Posterior vena cava (tissue), 2 donors: ENCODE results near the gene MEGF6. TPM values are rescaled to one million over a fixed set of nuclear protein-coding genes. Genes with fewer than 3 reads are reported as not detected.

Experiments used
- DNase-seq: peaks from one replicate; pipeline ENCODE4 v3.0.0-alpha.2; 2020; ENCODE audit warnings: low spot score
- intact Hi-C, 2 donors: fragments of 100-400 bp; cut with DNase I; formaldehyde crosslinking; loops; one replicate each; pipeline versions ENCODE4 v1.14.1 to v1.14.2; 2022 to 2023
- total RNA-seq, 2 donors: library from RNA; stranded (reverse); fragmentation: NEBNext Ultra II Directional; extraction: Animal tissue kit (Norgen Biotek cat#: 25700); gene quantifications; one replicate each; pipeline ENCODE4 v1.2.1, GENCODE V29; 2021
- donor health status: DM: yes; HTN: yes; CAD: no.
- donor health status: DM: yes; HTN: yes; CAD: no.

MEGF6 gene
- total RNA-seq, 2 donors from 2014 or later, result 82.3 to 123 TPM

DNA sequence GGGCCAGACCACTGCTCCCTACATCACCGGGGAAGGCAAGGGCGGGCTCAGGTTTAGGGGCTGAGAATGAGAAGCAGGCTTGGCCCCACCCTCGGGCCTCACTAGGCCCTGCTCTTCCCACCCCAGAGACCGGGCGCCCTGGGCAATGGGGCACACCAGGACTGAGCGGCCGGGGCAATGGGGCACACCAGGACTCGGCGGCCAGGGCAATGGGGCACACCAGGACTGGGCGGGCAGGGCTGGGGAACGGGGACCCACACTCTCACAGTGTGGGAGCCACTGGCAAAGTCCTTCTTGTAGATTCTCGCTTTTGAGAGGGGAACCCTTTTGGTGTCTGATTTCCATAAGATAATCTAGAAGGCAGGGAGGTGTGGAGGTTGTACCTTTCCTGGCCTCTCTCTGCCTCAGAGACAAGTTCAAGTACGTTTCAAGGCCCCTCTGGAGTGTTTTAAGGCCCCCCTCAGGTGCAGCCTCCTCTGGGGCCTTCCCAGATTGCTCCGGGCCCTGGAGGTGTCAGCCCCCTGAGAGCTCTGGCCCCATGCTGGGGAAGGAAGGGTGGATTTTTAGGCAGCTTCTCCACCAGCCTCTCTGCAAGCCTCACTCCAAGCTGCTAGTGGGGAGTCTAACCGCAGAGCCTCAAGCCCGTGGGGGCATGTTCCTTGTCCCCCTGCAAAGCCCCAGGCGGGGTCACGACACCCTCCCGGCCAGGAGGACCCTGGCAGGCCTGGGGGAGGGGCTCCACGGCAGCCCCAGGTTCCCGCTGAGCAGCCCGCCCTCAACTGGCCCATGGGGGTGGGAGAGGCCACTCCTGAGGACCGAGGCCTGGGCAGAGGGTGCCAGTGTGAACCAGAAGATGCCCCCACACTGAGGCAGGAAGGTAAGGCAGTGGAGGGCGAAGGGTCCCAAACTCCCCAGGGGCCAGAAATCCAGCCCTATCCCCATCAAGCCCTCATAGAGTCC is 90.6 kb downstream of the MEGF6 start:
- intact Hi-C loops, result no loop called here
- no peak for DNase-seq

DNA sequence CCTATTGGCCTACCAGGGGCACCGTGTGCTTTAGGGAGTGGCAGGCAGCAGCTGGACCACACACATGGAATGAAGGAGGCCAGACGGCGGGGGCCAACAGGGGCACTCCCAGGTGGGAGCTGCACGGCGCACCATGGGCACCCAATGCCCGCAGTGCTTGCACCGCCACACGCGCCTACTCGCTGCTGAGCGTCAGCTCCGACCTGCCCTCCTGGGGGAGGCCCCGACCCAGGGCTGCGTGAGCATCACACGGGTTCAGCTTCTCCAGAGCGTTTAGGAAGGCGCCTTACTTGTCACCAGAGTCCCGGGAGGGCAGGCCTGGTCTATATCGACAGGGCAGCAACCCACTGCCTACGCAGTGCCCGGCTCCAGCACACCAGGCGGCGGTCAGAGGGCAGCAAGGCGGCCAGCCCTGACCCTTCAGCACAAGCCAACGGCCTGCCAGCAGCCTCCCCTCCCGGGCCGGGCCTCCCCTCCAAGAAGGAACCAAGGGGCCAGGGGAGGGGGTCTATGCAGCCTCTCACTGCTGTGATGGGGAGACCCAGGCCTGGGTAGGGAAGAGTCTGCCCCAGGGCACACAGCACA is 91.9 kb downstream of the MEGF6 start:
- intact Hi-C loops, result no loop called here
- DNase-seq, result no peak

DNA sequence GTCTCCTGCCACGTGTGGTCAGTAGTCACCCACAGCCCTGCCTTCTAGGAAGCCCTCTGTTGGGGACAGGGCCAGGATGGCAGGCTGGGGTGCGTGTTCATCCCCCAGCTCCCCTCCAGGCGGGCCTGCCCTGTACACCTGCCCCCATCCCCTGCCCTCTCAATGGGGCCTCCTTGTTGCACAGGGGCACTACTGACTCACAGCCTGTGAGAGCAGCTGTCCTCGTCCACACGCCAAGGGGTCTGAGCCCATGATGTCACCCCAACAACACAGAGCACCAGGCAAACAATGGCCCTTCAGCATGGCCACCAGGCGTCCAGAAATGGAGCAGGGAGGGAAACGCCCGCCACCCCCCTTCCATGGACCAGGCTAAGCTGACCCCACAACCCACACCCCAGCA is 92.6 kb downstream of the MEGF6 start:
- no peak for DNase-seq
- intact Hi-C loops, result no loop called here

DNA sequence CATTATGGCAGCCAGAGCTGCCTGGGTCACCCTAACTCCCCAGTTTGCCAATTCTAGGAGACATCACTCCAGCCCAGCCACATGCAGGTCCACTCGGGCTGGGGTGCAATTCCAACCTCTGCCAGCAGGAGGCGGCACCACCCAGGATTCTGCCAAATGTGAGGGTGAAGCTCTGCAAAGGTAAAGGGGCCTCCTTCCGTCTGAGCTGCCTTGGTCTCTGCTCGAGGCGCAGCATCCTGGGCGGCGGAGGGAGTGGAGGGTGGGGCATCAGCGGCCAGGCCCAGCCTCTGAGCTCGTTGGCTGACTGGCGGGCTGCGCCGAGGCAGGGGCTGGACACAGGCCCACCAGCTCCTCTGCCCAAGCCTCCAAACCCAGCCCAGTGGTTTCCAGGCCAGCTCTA is 93.1 kb downstream of the MEGF6 start:
- no peak for DNase-seq
- intact Hi-C loops, result no loop called here

DNA sequence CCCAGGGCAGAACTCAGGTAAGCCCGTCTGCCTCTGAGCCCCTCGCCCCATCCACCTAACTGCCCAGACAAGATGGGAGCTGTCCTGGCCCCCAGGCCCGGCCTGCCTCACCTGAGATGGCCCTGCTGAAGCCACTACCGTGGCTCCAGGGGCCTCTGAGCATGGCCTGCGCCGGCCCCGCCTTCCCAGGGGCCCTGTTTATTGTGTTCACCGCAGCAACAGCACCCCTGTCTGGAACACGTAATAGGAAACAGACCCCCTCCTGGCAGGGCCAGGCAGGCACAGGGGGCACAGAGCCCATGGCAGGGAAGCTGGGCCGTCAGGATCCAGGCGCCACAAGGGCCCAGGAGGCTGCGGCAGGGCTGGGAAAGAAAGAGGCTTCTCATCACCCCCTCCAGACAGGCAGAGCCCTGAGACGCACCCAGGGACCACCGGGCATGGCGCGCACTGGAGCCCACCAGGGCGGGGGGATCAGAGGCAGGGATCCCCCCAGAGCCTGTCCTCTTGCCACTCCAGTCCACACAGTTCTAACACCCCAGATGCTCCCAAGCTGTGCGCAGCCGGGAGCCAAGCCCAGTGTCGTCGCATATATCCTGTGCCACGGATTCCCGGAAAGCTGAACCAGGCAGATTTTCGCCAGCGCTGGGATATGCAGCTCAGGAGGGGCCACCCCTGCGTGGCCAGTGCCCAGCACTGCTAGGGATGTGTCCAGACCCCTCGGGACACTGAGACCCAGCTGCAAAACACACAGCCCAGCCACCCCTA is 94.2 kb downstream of the MEGF6 start:
- intact Hi-C loops, result no loop called here
- no peak for DNase-seq

DNA sequence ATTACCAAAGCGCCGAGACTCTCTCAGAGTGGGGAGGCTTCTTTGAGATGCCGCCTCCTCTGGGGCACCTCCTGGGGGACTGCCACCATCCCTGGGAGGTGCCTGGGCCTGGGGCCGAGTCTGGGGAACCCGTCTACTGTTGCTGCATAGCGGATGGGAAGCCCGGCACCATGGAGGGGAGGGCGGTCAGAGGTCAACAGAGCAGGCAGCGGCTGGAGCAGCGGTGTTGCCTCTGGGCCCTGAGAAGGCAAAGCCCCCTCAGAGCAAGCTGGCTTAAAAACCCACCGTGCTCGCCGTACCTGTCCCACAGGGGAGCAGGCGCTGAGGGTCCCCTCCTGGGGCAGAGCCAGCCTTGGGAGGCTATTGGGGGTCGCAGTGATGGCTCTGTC is 94.8 kb downstream of the MEGF6 start:
- DNase-seq, result no peak
- intact Hi-C loops, result no loop called here

DNA sequence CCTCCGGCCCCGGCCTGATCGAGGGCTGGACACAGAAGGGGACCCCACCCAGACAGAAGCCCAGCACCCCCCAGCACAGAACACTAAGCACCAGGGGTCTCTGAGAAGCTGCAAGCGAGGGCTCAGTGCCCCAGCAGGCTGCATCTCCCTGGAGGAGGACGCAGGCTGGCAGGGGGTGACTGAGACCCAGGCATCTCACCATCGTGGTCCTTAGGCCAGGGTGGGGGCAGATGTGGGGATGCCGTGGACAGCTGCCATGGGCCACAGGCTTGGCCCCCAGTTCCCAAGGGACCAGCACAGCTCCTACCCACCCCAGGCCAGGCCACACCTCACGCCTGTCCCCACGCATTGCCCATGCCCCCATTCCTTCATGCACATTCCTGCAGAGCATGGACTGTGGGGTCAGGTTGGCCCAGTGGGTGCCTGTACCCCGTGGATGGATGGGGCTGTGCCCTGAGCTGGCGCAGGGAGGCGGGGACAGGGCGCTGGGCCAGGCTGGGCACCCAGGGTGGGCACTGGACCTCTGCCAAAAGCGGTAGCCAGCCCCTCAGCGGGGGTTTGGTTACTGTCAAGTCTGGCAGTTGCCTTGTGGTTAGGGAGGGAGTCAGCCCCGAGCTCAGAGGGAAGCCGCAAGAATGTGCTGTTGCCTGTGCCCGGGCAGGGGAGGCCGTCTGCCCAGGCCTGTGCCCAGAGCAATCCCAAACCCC is 95.4 kb downstream of the MEGF6 start:
- DNase-seq, result no peak
- intact Hi-C loops, result no loop called here

DNA sequence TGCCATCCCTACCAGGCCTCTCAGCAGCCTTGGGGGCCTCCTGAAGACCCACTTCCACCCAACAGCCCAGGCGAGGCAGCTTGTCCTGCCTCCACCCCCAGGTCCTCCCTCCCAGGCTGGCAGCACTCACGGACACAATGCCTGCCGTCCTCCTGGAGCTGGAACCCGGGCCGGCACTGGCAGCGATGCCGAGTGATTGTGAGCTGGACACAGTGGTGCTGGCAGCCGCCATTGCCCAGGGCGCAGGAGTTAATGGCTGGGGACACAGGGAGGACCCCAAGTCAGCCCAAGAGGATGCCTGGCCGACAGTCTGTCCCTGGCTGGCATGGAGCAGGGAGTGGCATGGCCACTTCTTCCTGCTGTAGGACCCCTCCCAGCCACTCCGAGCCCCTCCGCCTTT is 96.0 kb downstream of the MEGF6 start:
- DNase-seq, result no peak
- intact Hi-C loops, result no loop called here

DNA sequence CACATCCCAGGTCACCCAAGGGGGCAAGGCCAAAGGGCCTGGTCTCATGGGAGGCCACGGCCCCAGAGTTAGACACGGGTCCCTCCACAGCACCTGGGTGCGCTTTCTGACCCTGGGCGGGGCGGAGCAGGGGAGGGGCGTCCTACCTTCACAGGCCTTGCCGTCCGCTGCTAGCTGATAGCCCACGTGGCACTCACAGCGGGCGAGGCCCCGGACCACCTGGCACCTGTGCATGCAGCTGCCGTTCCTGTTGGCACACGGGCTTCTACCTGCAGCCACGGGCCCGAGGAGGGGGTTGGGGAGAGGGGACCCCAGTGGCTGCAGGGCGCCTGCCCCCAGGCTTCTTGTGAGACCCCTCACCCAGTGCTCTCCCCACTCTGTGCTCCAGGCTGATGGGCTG is 96.9 kb downstream of the MEGF6 start:
- no peak for DNase-seq
- intact Hi-C loops, result no loop called here

DNA sequence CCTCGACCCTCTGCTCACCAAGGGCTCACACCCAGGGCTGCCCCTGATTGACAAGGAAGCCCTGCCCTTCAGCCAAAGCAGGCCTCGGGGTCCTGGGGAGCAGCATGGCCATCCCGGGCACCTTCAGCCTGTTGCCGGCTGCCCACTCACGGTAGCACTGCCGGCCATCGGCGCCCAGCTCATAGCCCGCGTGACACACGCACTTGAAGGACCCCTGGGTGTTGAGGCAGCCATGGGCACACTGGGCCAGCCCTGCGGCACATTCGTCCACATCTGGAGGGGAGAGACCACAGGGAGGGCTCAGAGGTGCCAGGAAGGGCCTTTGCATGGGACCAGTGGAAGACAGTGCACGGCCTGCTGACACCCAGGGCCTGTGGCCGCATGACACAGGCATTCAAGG is 99.5 kb downstream of the MEGF6 start:
- intact Hi-C loops, result no loop called here
- DNase-seq, result no peak

DNA sequence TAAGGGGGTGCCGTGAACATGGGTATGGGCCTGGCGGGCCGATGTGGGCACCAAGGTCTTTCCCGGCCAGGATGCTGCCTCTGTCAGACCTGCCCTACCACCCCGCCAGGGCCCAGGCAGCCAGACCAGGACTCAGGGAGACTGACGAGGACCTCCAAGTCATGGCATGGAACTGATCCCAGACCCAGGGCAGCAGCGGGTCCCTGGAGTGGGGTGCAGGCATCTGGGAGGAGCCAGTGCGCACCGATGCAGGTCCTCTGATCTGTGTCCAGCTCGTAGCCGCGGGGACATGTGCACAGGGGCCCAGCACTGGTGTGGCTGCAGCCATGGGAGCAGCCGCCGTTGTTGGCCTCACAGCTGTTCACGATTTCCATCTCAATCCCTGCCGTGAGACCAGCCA is 100.0 kb downstream of the MEGF6 start:
- DNase-seq, result no peak
- intact Hi-C loops, result no loop called here

DNA sequence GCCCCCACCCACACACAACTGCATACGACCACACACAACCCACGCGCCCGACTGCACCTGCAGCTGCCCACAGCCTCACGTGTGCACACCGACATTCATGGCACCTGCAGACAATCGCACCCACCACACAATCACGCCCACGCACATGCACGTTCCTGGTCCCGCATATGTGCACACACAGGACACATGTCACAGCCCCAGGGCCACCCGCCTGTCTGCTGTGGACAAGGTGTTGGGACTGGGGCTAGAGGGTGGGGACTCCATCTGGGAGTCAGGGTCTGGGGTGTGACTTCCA is 100.4 kb downstream of the MEGF6 start:
- intact Hi-C loops, result no loop called here
- no peak for DNase-seq

DNA sequence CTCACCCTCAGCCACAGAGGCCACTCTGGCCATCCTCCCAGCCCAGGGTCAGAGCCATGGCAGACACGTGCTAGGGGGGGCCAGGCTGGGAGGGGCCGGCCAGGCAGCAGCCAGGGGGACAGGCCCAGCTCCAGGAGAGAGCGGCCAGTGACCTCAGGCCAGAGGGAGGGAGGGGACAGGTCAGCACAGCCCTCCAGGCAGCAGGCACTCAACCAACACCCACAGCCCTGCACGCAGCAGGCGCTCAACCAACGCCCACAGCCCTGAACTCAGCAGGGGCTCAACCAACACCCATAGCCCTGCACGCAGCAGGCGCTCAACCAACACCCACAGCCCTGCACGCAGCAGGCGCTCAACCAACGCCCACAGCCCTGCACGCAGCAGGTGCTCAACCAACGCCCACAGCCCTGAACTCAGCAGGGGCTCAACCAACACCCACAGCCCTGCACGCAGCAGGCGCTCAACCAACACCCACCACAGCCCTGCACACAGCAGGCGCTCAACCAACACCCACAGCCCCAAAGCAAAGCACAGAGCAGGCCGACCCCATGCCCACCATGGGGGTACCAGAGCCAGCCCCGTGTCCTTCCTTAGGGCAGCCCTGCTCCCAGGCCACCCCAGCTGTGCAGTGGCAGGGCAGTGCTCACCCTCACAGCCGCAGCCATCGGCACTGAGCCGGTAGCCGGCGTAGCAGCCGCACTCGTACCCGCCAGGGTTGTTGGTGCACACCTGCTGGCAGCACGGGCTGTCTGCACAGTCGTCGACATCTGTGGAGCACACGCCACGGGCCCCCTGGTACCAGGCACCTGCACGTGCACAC is 101.0 kb downstream of the MEGF6 start:
- no peak for DNase-seq
- intact Hi-C loops, result no loop called here

DNA sequence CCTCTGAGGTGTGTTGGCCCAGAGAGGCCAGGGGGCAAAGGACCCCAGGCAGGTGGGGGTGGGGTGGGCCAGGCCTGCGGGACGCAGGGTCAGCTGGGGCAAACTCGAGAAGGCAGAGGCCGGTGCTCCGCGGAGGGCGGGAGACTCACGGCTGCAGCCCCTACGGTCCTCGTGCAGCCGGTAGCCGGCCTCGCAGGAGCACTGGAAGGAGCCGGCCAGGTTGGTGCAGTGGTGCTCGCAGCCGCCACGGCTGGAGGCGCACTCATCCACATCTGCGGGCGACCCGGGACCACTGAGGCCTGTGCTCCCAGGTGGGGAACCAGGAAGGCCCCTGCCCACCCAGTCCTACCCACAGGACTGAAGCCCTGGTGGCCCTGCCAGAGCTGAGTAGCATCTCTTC is 101.6 kb downstream of the MEGF6 start:
- DNase-seq, result no peak
- intact Hi-C loops, result no loop called here

DNA sequence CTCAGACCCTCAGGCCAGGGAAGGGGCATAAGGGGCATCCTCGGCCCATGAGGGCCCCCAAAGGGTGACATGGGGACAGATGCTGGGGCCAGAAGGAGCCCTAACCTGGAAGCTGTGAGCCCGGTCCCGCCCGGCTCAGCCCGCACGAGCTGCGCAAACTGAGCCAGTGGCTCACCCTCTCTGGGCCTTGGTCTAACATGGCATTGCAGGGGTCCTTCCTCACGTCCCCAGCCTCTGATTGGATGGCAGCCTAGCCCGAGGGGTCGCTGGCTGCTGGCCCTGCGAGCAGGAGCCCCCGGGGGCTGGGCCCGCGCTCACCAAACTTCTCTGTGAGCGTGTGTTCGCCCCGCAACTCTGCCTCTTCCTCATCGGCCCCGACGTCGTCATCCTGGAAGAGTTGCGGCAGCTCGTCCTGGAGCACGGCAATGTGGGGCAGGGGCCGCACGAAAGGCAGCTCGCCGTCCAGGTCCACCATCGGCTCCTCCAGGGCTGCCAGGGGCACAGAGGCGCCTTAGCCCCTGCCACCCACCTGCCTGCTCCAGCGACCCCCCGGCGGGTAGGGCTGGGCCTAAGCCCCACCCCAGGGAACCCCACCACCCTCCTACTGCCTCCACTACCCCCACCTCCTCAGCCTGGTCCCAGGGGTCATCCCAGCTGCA is 102.4 kb downstream of the MEGF6 start:
- DNase-seq, result no peak
- intact Hi-C loops, result no loop called here

DNA sequence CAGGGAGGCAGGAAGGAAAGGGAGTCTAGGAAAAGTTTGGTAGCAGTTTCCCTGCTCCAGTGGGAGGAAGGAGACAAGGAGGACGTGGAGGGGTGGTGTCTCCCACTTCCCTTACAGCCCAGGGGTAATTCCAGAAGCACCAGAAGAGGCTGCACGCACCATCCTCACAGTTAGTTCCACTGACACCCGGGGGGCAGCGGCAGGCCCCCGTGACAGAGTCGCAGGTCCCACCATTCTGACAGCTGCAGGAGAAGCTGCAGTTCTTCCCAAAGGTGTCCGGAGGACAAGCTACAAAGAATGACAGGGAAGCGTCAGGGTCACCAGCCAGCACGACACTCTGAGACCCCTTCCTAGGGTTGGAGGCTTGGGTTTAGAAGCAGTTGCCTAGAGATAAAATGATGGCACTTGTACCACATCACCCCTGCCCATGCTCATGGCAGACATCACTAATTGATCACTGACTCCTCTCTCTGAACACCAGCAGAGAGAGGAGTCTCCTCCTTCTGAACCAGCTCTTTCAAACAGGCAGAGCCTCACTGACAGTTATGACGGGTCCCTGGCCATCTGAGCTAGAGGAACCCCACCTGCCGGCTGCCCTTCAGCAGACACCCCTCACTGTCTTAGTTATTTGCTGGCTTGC is 103.6 kb downstream of the MEGF6 start:
- intact Hi-C loops, result no loop called here
- DNase-seq, result no peak

DNA sequence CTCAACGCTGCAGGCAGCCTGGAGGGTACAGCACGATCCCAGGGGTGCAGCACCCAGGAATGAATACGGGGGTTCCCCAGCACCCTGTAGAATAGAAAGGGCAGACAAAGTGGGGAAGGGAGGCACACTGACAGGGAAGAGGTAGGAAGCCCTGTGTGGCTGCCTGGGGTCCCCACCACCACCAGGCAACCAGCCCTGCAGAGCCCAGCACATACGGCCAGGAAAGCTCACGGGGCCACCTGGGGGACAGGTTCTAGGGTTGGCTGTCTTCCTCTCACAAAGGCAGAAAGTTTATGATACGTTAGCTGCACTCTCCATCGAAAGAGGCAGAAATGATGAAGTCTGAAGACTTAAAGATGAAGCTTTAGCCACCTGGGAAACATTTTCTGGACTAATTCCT is 104.4 kb downstream of the MEGF6 start:
- intact Hi-C loops, result no loop called here

DNA sequence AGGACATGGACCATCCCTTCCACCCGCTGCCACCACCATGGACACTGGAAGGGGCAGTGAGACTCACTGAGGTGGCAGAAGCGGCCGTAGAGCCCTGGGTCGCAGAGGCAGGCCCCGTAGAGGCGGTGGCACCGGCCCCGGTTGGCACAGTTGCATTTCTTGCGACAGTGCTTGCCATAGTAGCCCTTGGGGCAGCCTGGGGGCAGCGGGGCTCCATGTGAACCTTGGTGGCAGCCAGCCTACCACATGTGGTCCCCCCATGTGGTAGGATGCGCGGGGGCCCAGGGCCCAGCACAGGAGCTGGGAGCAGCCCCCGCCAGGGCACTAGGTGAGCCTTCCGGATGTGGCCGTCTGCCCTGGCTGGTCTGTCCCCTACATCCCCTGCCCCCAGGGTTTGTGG is 105.3 kb downstream of the MEGF6 start:
- intact Hi-C loops, result no loop called here
- DNase-seq, result no peak

More for the DNA sequence above, 104.4 kb downstream of the MEGF6 start:
- no peak for DNase-seq
